Kidney (tissue), 14 donors: ENCODE results near the gene GFOD2. TPM values are rescaled to one million over a fixed set of nuclear protein-coding genes. Genes with fewer than 3 reads are reported as not detected.

ENCODE experiments used
- DNase-seq, 5 donors: peaks; one replicate each; pipeline ENCODE4 v3.0.0-alpha.2; 2013 to 2020
- FAIRE-seq: peaks from 2 replicates; lab custom pipeline; 2012; peaks lifted over from hg19 to GRCh38; lab: Jason Lieb, UNC
- H3K27ac ChIP-seq, 2 donors: one replicate each; pipeline ENCODE4 v1.7.0; 2013; ENCODE audit warnings: low read depth in 2 of 2, low read length in 2 of 2, inconsistent platforms in 1 of 2
- H3K27me3 ChIP-seq: one replicate; pipeline ENCODE4 v1.7.1; 2013; ENCODE audit warnings: low read length, inconsistent platforms; ENCODE audit not compliant: control insufficient read depth, insufficient read depth
- H3K36me3 ChIP-seq, 3 donors: one replicate each; pipeline versions ENCODE4 v1.7.0 to v1.7.1; 2013; ENCODE audit warnings: low read length in 3 of 3, control low read depth in 1 of 3, inconsistent platforms in 1 of 3; ENCODE audit not compliant: insufficient read depth in 3 of 3, control insufficient read depth in 2 of 3
- H3K4me1 ChIP-seq, 3 donors: one replicate each; pipeline versions ENCODE4 v1.7.0 to v1.7.1; 2013; ENCODE audit warnings: low read length in 3 of 3, inconsistent platforms in 1 of 3, low read depth in 1 of 3; ENCODE audit not compliant: control insufficient read depth in 2 of 3, insufficient read depth in 2 of 3
- H3K4me3 ChIP-seq, 3 donors: one replicate each; pipeline versions ENCODE4 v1.7.0 to v1.8.1; 2013; ENCODE audit warnings: low read length in 3 of 3, control low read depth in 1 of 3, inconsistent platforms in 1 of 3
- H3K9ac ChIP-seq, 3 donors: one replicate each; pipeline versions ENCODE4 v1.7.0 to v1.7.1; 2013; ENCODE audit warnings: low read length in 3 of 3, control low read depth in 1 of 3, inconsistent platforms in 1 of 3
- H3K9me3 ChIP-seq, 3 donors: one replicate each; pipeline versions ENCODE4 v1.7.0 to v1.7.1; 2013; ENCODE audit warnings: low read length in 3 of 3, control low read depth in 1 of 3, inconsistent platforms in 1 of 3; ENCODE audit not compliant: control insufficient read depth in 2 of 3, insufficient read depth in 1 of 3
- intact Hi-C: fragments of 100-400 bp; cut with DNase I; formaldehyde crosslinking; loops from one replicate; pipeline ENCODE4 v1.11.1; 2022
- polyA plus RNA-seq: library from polyadenylated mRNA; stranded (reverse); fragments of 350-450 nt; fragmentation: Illumina TruSeq; extraction: RNeasy Lipid Tissue Mini Kit (QIAGEN cat#74804); gene quantifications from one replicate; pipeline ENCODE4 v1.2.3, GENCODE V29; 2014; ENCODE audit warnings: low read depth, low replicate concordance; ENCODE audit not compliant: insufficient read depth
- total RNA-seq: library from RNA; stranded (reverse); fragmentation: NEBNext Ultra II Directional; extraction: Animal tissue kit (Norgen Biotek cat#: 25700); gene quantifications from one replicate; pipeline ENCODE4 v1.2.1, GENCODE V29; 2021
- TF ChIP-seq, protein P1 (sequence below): IDR thresholded peaks from 3 replicates; pipeline ENCODE4 v1.5.1; 2012; ENCODE audit warnings: mild to moderate bottlenecking, moderate library complexity, borderline replicate concordance; ENCODE audit not compliant: insufficient read depth; ENCODE audit errors: extremely low read depth
- donor health status: control.
- donor health status: control.
- donor health status: control.
- donor health status: control.
- donor health status: control.
- donor health status: DM: yes; HTN: yes; CAD: no.
- donor health status: Normal renal cell carcinoma (clear cell type).

Gene GFOD2
- total and polyA plus RNA-seq, 2 donors from 2014 or later = 14.5 to 24.5 TPM

DNA sequence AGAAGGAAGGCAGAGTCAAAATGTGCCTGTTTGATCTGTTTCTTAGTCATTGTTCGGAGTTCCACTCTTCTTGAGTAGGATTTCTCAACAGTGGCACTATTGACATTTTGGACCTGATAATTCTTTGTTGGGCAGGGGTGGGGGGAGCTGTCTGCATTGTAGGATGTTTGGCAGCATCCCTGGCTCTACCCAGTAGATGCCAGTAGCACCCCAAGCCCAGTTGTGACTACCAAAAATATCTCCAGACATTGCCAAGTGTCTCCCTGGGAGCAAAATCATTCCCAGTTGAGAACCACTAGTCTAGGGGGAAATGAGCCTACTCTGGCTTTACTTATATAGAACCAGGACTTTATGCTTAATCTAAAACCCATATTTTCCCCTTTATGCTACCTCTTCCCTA lies 1.1 kb upstream of the GFOD2 start:
- intact Hi-C loops = no loop called here
- Histone ChIP-seq H3K9ac (no peak overlapping the region), H3K27me3 (no peaks in the 10 kb centered on the region), H3K9me3 (no peaks in the 10 kb centered on the region), H3K36me3 (no peaks in the 10 kb centered on the region), H3K4me1 (peaks cover 0 to 12% (median 7%) of the 10 kb centered on the region in 3 donors), H3K27ac (peak overlapping the region in 1 of 2 donors; percentile 97), H3K4me3 (peak overlapping the region in 1 of 3 donors; percentile 74)
- TF ChIP-seq, protein P1, sequence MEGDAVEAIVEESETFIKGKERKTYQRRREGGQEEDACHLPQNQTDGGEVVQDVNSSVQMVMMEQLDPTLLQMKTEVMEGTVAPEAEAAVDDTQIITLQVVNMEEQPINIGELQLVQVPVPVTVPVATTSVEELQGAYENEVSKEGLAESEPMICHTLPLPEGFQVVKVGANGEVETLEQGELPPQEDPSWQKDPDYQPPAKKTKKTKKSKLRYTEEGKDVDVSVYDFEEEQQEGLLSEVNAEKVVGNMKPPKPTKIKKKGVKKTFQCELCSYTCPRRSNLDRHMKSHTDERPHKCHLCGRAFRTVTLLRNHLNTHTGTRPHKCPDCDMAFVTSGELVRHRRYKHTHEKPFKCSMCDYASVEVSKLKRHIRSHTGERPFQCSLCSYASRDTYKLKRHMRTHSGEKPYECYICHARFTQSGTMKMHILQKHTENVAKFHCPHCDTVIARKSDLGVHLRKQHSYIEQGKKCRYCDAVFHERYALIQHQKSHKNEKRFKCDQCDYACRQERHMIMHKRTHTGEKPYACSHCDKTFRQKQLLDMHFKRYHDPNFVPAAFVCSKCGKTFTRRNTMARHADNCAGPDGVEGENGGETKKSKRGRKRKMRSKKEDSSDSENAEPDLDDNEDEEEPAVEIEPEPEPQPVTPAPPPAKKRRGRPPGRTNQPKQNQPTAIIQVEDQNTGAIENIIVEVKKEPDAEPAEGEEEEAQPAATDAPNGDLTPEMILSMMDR = no peak
- no peak for DNase-seq
- FAIRE-seq = no peak

DNA sequence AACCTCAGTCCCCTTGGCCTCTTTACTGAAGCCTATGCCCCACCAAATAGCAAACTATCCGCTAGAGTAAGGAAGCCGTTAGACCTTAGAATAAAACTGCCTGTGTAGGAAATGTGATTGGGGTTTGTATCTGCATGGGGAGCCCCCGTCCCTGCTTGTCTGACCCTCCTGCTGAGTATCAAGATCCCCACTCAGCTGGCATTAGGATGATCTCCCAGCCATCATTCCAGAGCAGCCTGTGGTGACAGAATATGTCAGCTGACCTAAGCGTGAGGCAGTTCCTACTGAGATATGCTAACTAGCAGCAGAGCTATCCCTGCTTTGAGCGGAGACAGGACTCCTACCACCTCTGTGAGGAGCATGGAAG lies 645 bp upstream of the GFOD2 start:
- intact Hi-C loops = no loop called here
- Histone ChIP-seq H3K36me3 (no peaks in the 10 kb centered on the region), H3K27me3 (no peaks in the 10 kb centered on the region), H3K4me1 (peaks cover 0 to 12% (median 8%) of the 10 kb centered on the region in 3 donors), H3K9me3 (no peaks in the 10 kb centered on the region), H3K4me3 (peak overlapping the region; percentile 74 to 97 (median 94)), H3K27ac (peak overlapping the region; percentile 87 to 97), H3K9ac (peak overlapping the region; percentile 65 to 90 (median 90))
- FAIRE-seq (no peak), DNase-seq (peak in 3 of 5 donors; percentile 21 to 44 (median 38))
- TF ChIP-seq, protein P1 = no peak

DNA sequence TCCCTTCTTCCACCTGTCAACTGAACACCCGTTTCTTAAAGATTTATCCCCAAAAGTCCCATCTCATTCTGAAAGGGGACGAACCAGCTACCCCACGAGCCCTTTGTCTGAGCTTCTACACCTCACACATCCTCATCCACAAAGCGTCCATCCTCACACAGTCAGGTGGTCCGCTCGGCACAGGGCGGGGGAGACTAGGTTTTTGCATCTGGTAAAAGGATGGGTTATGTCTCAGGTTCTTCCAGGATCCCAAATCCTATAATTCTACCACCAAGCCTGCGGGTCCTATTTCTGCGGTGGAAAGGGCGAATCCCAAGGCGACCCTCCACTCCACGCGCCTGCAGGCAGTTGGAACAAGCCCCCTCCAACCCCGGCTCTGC lies 458 bp downstream of the GFOD2 start:
- Histone ChIP-seq H3K4me3 (peak overlapping the region; percentile 74 to 94 (median 92)), H3K27ac (peak overlapping the region; percentile 13 to 24), H3K9me3 (no peaks in the 10 kb centered on the region), H3K9ac (peak overlapping the region; percentile 65 to 75 (median 67)), H3K27me3 (no peaks in the 10 kb centered on the region), H3K36me3 (no peaks in the 10 kb centered on the region), H3K4me1 (peaks cover 0 to 15% (median 12%) of the 10 kb centered on the region in 3 donors)
- intact Hi-C loops = no loop called here
- peak in 2 of 5 donors; percentile 37 to 39 for DNase-seq
- FAIRE-seq = no peak
- TF ChIP-seq, protein P1 = no peak

DNA sequence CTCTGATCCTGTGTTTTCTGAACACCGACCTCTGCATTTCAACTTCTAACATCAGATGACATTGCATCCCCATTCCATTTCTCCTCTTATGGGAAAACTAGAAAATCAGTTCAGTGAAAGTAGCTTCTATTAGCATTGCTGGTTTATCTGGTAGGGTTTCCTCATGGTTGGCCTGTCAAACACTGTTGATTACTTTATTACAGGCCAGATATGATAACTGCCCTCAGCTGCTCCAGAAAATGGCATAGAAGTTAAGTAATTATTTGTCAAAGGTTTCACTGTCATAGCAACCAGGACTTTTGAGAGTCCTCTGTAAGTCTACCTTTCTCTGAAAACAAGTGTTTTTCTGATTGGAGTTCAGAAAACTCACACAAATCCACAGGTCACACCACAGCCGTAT lies 3.0 kb downstream of the GFOD2 start:
- intact Hi-C loops = no loop called here
- Histone ChIP-seq H3K27me3 (no peaks in the 10 kb centered on the region), H3K4me3 (no peak overlapping the region), H3K4me1 (peaks cover 0 to 15% (median 12%) of the 10 kb centered on the region in 3 donors), H3K36me3 (peaks cover 0 to 3% (median 0%) of the 10 kb centered on the region in 3 donors), H3K27ac (no peak overlapping the region), H3K9me3 (no peaks in the 10 kb centered on the region), H3K9ac (no peak overlapping the region)
- DNase-seq (no peak), FAIRE-seq (no peak)
- TF ChIP-seq, protein P1 = no peak
